Ovary (tissue), 9 donors: ENCODE results near the gene MPND. TPM values are rescaled to one million over a fixed set of nuclear protein-coding genes. Genes with fewer than 3 reads are reported as not detected.

Experiments
- DNase-seq, 5 donors: peaks; one replicate each; pipeline ENCODE4 v3.0.0-alpha.2; 2019 to 2020
- H3K27ac ChIP-seq, 2 donors: fragments of 200-600 bp; one replicate each; pipeline versions ENCODE4 v1.5.1 to v1.8.0; 2019 to 2022
- H3K27me3 ChIP-seq: fragments of 200-600 bp; one replicate; pipeline ENCODE4 v1.8.0; 2022
- H3K36me3 ChIP-seq: fragments of 200-600 bp; sonication (generic); one replicate; pipeline ENCODE4 v1.5.1; 2019
- H3K4me1 ChIP-seq: one replicate; pipeline ENCODE4 v1.8.1; 2013; ENCODE audit warnings: mild to moderate bottlenecking, moderate library complexity; ENCODE audit not compliant: insufficient read depth
- H3K4me3 ChIP-seq: fragments of 200-600 bp; sonication (generic); one replicate; pipeline ENCODE4 v1.5.1; 2017
- H3K9me3 ChIP-seq, 2 donors: fragments of 200-600 bp in 1 of 2; sonication (generic) in 1 of 2; one replicate each; pipeline versions ENCODE4 v1.5.1 to v1.8.1; 2013 to 2019; ENCODE audit warnings: mild to moderate bottlenecking in 1 of 2, moderate library complexity in 1 of 2
- EP300 ChIP-seq: sonication (generic); formaldehyde crosslinking; IDR thresholded peaks from one replicate; pipeline ENCODE4 v1.6.1; 2017; ENCODE audit warnings: antibody characterized with exemption
- POLR2A ChIP-seq: fragments of 450-650 bp; IDR thresholded peaks from one replicate; pipeline ENCODE4 v1.6.1; 2017; ENCODE audit warnings: antibody characterized with exemption, mild to moderate bottlenecking, moderate library complexity
- WGBS, 3 donors: extraction: QIAGEN DNeasy Blood & Tissue Kit in 1 of 3; methylation state at CpG; one replicate each; pipeline versions ENCODE4 v1.1.5 to v1.1.7; 2013 to 2017; 5-methylcytosine and 5-hydroxymethylcytosine counted together
- intact Hi-C, 4 donors: fragments of 100-400 bp; cut with DNase I; formaldehyde crosslinking; loops; one replicate each; pipeline versions ENCODE4 v1.11.0 to v1.15.1; 2022 to 2023
- polyA plus RNA-seq, 2 donors: library from polyadenylated mRNA; stranded (reverse); fragments of 200-250 nt in 1 of 2; fragments of 350-450 nt in 1 of 2; fragmentation: Illumina TruSeq in 1 of 2; extraction: RNeasy Lipid Tissue Mini Kit (QIAGEN cat#74804) in 1 of 2; gene quantifications; one replicate each; pipeline ENCODE4 v1.2.3, GENCODE V29; 2013 to 2014
- total RNA-seq, 7 donors: library from RNA; depleted of rRNA in 2 of 7; stranded (reverse); fragments of >200 nt in 2 of 7; fragmentation: NEBNext Ultra II Directional in 3 of 7; extraction: Animal tissue kit (Norgen Biotek cat#: 25700) in 3 of 7; gene quantifications; one replicate each; pipeline versions ENCODE4 v1.1.0 to v1.2.4, GENCODE V29; 2016 to 2023
- TF ChIP-seq, protein P1 (sequence below), 3 donors: fragments of 450-650 bp in 2 of 3; fragments of 200-600 bp in 1 of 3; IDR thresholded peaks; one replicate each; pipeline versions ENCODE4 v1.5.1 to v1.8.0; 2016 to 2022; ENCODE audit warnings: antibody characterized with exemption in 3 of 3, mild to moderate bottlenecking in 1 of 3
- donor health status: DM: no; HTN: no; CAD: no; lungs with moderate emphysema.
- donor health status: DM: no; HTN: no; CAD: no.
- donor health status: Bipolar disorder and iron deficiency.
- donor health status: DM: yes; HTN: yes; CAD: no.
- donor health status: DM: no; HTN: no; CAD: no.
- donor health status: DM: yes; HTN: yes; CAD: no.

Gene MPND
- total and polyA plus RNA-seq, 9 donors = 2.4 to 31.1 (median 15.1) TPM

DNA sequence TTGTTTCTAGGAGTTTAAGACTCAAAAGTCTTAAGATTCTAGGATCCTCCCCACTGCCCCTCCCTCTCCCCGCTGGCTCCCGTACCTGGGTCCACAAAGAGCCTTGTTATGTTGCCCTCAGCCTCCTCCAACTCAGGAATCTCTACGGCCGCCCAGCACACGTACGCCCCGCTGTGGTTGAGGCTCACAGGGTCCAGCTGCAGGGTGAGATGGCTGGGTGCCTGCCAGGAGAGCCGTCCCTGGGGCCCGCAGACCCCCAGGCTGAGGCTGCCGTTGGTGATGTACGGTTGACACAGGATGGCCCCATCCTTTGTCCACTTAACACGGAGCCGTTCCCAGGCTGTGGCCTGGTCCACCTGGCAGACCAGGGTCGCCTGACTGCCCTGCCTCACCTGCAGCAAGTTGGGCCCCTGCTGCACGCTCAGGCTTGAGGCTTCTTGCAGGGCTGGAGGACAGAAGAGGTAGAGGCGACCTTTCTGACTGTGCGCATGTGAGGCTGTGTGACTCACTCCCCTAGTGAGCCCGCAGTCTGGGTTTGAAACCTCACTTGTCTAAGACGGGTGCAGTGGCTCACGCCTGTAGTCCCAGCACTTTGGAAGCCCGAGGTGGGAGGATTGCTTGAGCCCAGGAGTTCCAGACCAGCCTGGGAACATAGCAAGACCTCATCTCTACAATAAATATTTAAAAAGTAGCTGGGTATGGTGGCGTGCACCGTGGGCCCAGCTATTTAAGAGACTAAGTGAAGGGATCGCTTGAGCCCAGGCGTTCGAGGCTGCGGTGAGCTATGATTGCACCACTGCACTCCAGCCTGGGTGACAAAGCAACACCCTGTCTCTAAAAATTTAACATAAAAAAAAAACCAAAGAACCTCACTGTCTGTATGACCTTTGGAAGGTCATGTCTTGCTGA lies 45.2 kb upstream of the MPND start:
- Histone ChIP-seq H3K4me3 (no peak overlapping the region), H3K36me3 (no peaks in the 10 kb centered on the region), H3K27me3 (no peaks in the 10 kb centered on the region), H3K9me3 (no peaks in the 10 kb centered on the region), H3K4me1 (no peaks in the 10 kb centered on the region), H3K27ac (no peak overlapping the region)
- no peak for DNase-seq
- WGBS, 3 donors = 71 to 73% (median 72%) methylated on average over 27 of the region's 27 CpGs
- TF ChIP-seq POLR2A = no peak
- no peak for TF ChIP-seq EP300
- TF ChIP-seq, protein P1, sequence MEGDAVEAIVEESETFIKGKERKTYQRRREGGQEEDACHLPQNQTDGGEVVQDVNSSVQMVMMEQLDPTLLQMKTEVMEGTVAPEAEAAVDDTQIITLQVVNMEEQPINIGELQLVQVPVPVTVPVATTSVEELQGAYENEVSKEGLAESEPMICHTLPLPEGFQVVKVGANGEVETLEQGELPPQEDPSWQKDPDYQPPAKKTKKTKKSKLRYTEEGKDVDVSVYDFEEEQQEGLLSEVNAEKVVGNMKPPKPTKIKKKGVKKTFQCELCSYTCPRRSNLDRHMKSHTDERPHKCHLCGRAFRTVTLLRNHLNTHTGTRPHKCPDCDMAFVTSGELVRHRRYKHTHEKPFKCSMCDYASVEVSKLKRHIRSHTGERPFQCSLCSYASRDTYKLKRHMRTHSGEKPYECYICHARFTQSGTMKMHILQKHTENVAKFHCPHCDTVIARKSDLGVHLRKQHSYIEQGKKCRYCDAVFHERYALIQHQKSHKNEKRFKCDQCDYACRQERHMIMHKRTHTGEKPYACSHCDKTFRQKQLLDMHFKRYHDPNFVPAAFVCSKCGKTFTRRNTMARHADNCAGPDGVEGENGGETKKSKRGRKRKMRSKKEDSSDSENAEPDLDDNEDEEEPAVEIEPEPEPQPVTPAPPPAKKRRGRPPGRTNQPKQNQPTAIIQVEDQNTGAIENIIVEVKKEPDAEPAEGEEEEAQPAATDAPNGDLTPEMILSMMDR (IDR thresholded peaks at IDR 0.05) = no peak
- intact Hi-C loops = no loop called here

DNA sequence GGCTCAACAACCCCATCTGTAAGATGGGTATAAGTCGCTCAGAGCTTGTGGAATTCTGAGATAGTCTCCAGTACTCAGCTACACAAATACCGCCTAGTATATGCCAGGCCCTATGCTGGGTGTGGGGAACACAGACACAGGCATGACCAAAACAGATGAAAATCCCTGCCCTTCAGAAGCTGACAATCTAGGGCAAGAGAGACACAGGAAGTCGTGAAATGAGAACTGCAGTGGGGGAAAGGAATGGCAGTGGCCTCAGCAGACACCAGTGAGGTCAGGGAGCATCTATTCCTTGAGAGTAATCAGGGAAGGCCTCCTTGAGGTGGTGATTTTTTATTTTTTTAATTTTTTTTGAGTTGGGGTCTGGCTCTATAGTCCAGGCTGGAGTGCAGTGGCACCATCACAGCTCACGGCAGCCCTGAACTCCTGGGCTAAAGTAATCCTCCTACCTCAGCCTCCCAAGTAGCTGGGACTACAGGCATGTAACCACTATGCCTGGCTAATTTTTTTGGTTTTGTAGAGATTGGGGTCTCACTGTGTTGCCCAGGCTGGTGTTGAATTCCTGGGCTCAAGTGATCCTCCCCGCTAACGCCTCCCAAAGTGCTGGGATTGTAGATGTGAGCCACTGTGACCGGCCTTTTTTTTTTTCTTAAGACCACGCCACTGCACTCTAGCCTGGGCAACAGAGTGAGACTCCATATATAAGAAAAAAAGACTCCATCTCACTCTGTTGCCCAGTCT lies 44.4 kb upstream of the MPND start:
- intact Hi-C loops = no loop called here
- Histone ChIP-seq H3K27ac (no peak overlapping the region), H3K9me3 (no peaks in the 10 kb centered on the region), H3K4me1 (no peaks in the 10 kb centered on the region), H3K27me3 (no peaks in the 10 kb centered on the region), H3K4me3 (no peak overlapping the region), H3K36me3 (no peaks in the 10 kb centered on the region)
- no peak for DNase-seq
- TF ChIP-seq POLR2A (no peak), EP300 (no peak)
- TF ChIP-seq, protein P1 (IDR thresholded peaks at IDR 0.05) = no peak
- 74 to 79% (median 77%) methylated on average over 8 of the region's 8 CpGs for WGBS, 3 donors

DNA sequence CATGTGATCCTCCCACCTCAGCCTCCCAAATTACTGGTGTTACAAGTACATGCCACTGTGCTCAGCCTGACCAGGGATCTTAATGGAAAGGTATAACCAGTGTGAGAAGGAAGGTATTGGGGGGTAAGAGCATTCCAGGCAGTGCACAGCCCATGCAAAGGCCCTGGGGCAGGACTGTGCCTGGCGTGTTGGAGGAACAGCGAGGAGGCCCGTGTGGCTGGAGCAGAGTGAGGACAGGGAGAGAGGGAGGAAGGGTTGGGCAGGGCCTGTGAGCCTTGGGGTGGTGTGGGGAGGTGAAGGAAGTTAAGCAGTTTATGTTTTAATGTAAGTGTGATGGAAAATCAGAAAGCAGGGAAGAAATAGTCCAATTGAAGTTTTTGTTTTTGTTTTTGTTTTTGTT lies 42.8 kb upstream of the MPND start:
- Histone ChIP-seq H3K36me3 (no peaks in the 10 kb centered on the region), H3K9me3 (no peaks in the 10 kb centered on the region), H3K27me3 (no peaks in the 10 kb centered on the region), H3K27ac (no peak overlapping the region), H3K4me3 (no peak overlapping the region), H3K4me1 (no peaks in the 10 kb centered on the region)
- no peak for DNase-seq
- WGBS, 3 donors = 88 to 93% (median 90%) methylated on average over 3 of the region's 3 CpGs
- intact Hi-C loops = no loop called here
- TF ChIP-seq, protein P1 (IDR thresholded peaks at IDR 0.05) = no peak
- TF ChIP-seq POLR2A (no peak), EP300 (no peak)

DNA sequence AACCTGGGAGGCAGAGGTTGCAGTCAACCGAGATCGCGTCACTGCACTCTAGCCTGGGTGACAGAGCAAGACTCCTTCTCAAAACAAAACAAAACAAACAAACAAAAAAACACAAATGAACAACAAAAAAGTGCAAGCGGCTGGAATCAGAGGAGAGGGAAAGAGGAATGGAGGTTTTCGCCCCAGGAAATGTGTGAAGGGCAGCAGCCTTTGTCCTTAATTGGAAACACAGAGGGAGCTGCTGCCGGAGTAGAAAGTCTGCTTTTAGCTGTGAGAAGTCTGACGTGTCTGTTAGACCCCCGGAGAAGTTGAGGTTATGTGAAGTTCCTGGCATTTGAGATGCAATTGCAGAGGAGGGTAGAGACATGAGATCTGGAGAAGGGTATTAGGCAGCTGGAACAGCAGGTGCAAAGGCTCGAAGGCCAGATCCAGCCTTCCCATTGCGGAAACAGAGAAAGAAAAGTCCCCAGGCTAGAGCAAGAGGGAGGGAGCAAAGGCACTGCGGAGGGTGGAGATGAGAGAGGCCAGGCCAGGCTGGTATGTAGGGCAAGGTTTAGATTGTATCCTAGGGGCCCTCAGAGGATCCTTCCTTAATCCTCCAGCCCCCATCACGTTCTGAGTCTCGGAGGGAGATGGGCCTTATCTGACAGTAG lies 41.6 kb upstream of the MPND start:
- no peaks in the 10 kb centered on the region for H3K27me3 ChIP-seq

More for the DNA sequence above, 41.6 kb upstream of the MPND start:
- TF ChIP-seq POLR2A = no peak
- no peak for TF ChIP-seq EP300
- TF ChIP-seq, protein P1 (IDR thresholded peaks at IDR 0.05) = no peak
- WGBS, 3 donors = 58 to 63% (median 59%) methylated on average over 13 of the region's 13 CpGs
- Histone ChIP-seq H3K27ac (no peak overlapping the region), H3K9me3 (no peaks in the 10 kb centered on the region), H3K4me1 (no peaks in the 10 kb centered on the region), H3K36me3 (no peaks in the 10 kb centered on the region), H3K4me3 (no peak overlapping the region)
- no peak for DNase-seq
- intact Hi-C loops = no loop called here
